OCI-LY7 (cell line): ENCODE results near the gene FAH. TPM values are rescaled to one million over a fixed set of nuclear protein-coding genes. Genes with fewer than 3 reads are reported as not detected.

ENCODE experiments used
- BruUV-seq: library from RNA; stranded (reverse); fragments of 400-500 nt; replicated peaks from 2 replicates; lab custom pipeline; 2021; lab: Mats Ljungman, UMichigan
- CTCF ChIA-PET: fragments of 300-600 bp; sonication (Branson Sonifier 250); formaldehyde crosslinking; loops from one replicate; lab custom pipeline; 2022; ENCODE audit warnings: antibody characterized with exemption; ENCODE audit not compliant: unreplicated experiment; lab: Charles Lee
- POLR2A ChIA-PET: fragments of 300-600 bp; sonication (Branson Sonifier 250); formaldehyde crosslinking; loops from one replicate; lab custom pipeline; 2022; ENCODE audit warnings: antibody characterized with exemption; lab: Charles Lee
- DNase-seq: peaks from one replicate; pipeline ENCODE4 v3.0.0-alpha.2; 2015; ENCODE audit warnings: low spot score
- H2AFZ ChIP-seq: fragments of 200-600 bp; sonication (generic), shearing (Covaris generic); 2 replicates; pipeline ENCODE4 v1.6.1; 2014; ENCODE audit warnings: mild to moderate bottlenecking, antibody characterized with exemption, low read length, moderate library complexity
- H3K27ac ChIP-seq: fragments of 200-600 bp; sonication (generic); 2 replicates; pipeline ENCODE4 v1.5.1; 2014; ENCODE audit warnings: mixed run types, low read depth, mild to moderate bottlenecking, moderate library complexity, low read length, inconsistent platforms; ENCODE audit not compliant: poor library complexity, severe bottlenecking
- H3K36me3 ChIP-seq: fragments of 200-600 bp; sonication (generic); 2 replicates; pipeline ENCODE4 v1.6.1; 2014; ENCODE audit warnings: mild to moderate bottlenecking, antibody characterized with exemption, low read length, moderate library complexity, mixed read lengths; ENCODE audit not compliant: insufficient read depth
- H3K4me1 ChIP-seq: fragments of 200-600 bp; sonication (generic); 2 replicates; pipeline ENCODE4 v1.5.1; 2014; ENCODE audit warnings: mild to moderate bottlenecking, low read length; ENCODE audit not compliant: insufficient read depth, poor library complexity, severe bottlenecking
- H3K4me2 ChIP-seq: fragments of 200-600 bp; sonication (generic); 2 replicates; pipeline ENCODE4 v1.6.1; 2014; ENCODE audit warnings: mild to moderate bottlenecking, low read length
- H3K4me3 ChIP-seq: fragments of 200-600 bp; sonication (generic); 2 replicates; pipeline ENCODE4 v1.5.1; 2014; ENCODE audit warnings: mild to moderate bottlenecking, low read depth, low read length; ENCODE audit not compliant: poor library complexity, severe bottlenecking
- H3K79me2 ChIP-seq: fragments of 200-600 bp; sonication (generic); 2 replicates; pipeline ENCODE4 v1.6.1; 2016; ENCODE audit warnings: low read depth, mild to moderate bottlenecking, low read length, moderate library complexity, mixed read lengths; ENCODE audit not compliant: insufficient read depth
- H3K9me2 ChIP-seq: fragments of 200-600 bp; sonication (generic); 2 replicates; pipeline ENCODE4 v1.6.1; 2016; ENCODE audit warnings: mild to moderate bottlenecking, low read length, mixed read lengths; ENCODE audit not compliant: insufficient read depth
- H3K9me3 ChIP-seq: fragments of 200-600 bp; sonication (generic); 2 replicates; pipeline ENCODE4 v1.6.1; 2014; ENCODE audit warnings: mild to moderate bottlenecking, mixed run types, low read length, mixed read lengths
- H4K20me1 ChIP-seq: fragments of 200-600 bp; sonication (generic); 2 replicates; pipeline ENCODE4 v1.6.1; 2014; ENCODE audit warnings: mild to moderate bottlenecking, antibody characterized with exemption, low read length, moderate library complexity, mixed read lengths; ENCODE audit not compliant: insufficient read depth
- EZH2phosphoT487 ChIP-seq: fragments of 200-600 bp; sonication (generic); IDR thresholded peaks from 2 replicates; pipeline ENCODE4 v1.6.1; 2018; ENCODE audit warnings: low read depth, borderline replicate concordance, mild to moderate bottlenecking, mixed run types, antibody characterized with exemption, low read length, moderate library complexity, mixed read lengths
- intact Hi-C: fragments of 100-400 bp; cut with micrococcal nuclease; formaldehyde crosslinking; loops from one replicate; pipeline ENCODE4 v1.10.0; 2022; ENCODE audit not compliant: unreplicated experiment
- total RNA-seq, 2 experiments: library from RNA; depleted of rRNA in 1 of 2; stranded (reverse); fragments of >200 nt in 1 of 2; shearing (Covaris generic) in 1 of 2; gene quantifications; 2 replicates each; pipeline ENCODE4 v1.2.3, GENCODE V29; 2014 to 2022
- TF ChIP-seq, protein P1 (sequence below): fragments of 200-600 bp; sonication (generic); conservative IDR thresholded peaks from 2 replicates; pipeline ENCODE4 v1.5.1; 2014; ENCODE audit warnings: mild to moderate bottlenecking, antibody characterized with exemption, low read length, moderate library complexity, mixed read lengths

The FAH gene
- total RNA-seq, 2 experiments from 2014 or later = 9.4 to 18.4 TPM

DNA sequence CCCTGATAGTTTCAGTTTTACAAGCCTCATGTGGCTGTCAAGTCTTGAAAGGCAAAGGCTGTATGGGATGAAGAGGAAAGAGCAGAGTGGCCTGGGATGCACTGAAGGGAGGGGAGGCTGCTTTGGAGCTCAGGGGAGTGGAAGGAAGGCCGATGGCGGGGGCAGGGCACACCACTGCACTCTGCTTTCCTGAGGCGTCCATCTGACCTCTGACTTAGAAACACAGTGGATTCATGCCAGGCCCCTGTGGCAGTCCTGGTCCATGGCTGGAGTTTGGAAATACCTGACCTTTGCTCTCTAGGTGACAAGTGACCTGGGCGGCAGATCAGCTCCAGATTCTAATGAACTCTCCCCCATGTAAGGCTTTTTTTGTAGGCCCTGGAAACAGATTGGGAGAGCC is 19.0 kb downstream of the FAH start:
- no TSS peak for BruUV-seq
- Histone ChIP-seq H3K79me2 (no peaks in the 10 kb centered on the region), H3K27ac (no peak overlapping the region), H3K4me3 (no peak overlapping the region), H3K36me3 (no peaks in the 10 kb centered on the region), H2AFZ (no peak overlapping the region), H3K4me2 (no peak overlapping the region), H3K9me3 (no peaks in the 10 kb centered on the region), H3K9me2 (no peaks in the 10 kb centered on the region), H3K4me1 (no peaks in the 10 kb centered on the region), H4K20me1 (no peaks in the 10 kb centered on the region)
- no peak for DNase-seq
- CTCF ChIA-PET = interaction anchor here (0.5 kb wide), 1 partner anchor 518 kb away, joined by 3 read pairs; no protein-coding TSS in a partner anchor
- POLR2A ChIA-PET = interaction anchor here (1.1 kb wide), 1 partner anchor 11 kb away, joined by 5 read pairs; no protein-coding TSS in a partner anchor
- intact Hi-C loops = loop anchor here (5.0 kb wide), 2 partner anchors 274 to 319 kb away; partner anchors contain the start of gene MTHFS
- TF ChIP-seq, protein P1, sequence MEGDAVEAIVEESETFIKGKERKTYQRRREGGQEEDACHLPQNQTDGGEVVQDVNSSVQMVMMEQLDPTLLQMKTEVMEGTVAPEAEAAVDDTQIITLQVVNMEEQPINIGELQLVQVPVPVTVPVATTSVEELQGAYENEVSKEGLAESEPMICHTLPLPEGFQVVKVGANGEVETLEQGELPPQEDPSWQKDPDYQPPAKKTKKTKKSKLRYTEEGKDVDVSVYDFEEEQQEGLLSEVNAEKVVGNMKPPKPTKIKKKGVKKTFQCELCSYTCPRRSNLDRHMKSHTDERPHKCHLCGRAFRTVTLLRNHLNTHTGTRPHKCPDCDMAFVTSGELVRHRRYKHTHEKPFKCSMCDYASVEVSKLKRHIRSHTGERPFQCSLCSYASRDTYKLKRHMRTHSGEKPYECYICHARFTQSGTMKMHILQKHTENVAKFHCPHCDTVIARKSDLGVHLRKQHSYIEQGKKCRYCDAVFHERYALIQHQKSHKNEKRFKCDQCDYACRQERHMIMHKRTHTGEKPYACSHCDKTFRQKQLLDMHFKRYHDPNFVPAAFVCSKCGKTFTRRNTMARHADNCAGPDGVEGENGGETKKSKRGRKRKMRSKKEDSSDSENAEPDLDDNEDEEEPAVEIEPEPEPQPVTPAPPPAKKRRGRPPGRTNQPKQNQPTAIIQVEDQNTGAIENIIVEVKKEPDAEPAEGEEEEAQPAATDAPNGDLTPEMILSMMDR = no peak

DNA sequence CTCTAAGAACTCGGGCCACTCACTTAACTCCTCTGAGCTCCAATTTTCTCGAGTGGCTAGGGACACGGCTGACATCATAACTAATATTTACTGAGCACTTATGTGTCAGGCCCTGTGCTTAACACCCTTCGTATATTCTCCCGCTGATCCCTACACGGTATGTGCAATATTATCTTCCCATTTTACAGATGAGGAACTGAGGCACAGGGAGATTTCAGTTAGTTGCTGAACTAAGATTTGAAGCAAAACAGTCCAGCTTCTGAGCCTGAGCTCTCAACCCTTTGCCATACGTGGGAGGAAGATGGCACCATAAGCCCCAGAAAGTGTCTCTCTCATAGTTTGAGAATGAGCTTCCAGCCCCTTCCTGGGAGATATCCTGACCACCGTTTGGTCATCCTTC is 19.6 kb downstream of the FAH start:
- H3K4me1 ChIP-seq = no peaks in the 10 kb centered on the region
- no peak overlapping the region for H2AFZ ChIP-seq
- no peak overlapping the region for H3K4me3 ChIP-seq
- H4K20me1 ChIP-seq = no peaks in the 10 kb centered on the region
- no peak for DNase-seq
- CTCF ChIA-PET = interaction anchor here (0.5 kb wide), 1 partner anchor 519 kb away, joined by 3 read pairs; no protein-coding TSS in a partner anchor
- H3K79me2 ChIP-seq = no peaks in the 10 kb centered on the region
- no peak overlapping the region for H3K4me2 ChIP-seq
- intact Hi-C loops = loop anchor here (5.0 kb wide), 2 partner anchors 275 to 320 kb away; partner anchors contain the start of gene MTHFS
- POLR2A ChIA-PET = interaction anchor here (1.1 to 1.2 kb wide), 2 partner anchors 11 to 112 kb away, joined by 5 read pairs; no protein-coding TSS in a partner anchor
- H3K9me2 ChIP-seq = no peaks in the 10 kb centered on the region
- TF ChIP-seq, protein P1 = no peak
- no peak for TF ChIP-seq EZH2phosphoT487
- no peaks in the 10 kb centered on the region for H3K9me3 ChIP-seq
- H3K36me3 ChIP-seq = no peaks in the 10 kb centered on the region
- BruUV-seq = no TSS peak
- no peak overlapping the region for H3K27ac ChIP-seq

DNA sequence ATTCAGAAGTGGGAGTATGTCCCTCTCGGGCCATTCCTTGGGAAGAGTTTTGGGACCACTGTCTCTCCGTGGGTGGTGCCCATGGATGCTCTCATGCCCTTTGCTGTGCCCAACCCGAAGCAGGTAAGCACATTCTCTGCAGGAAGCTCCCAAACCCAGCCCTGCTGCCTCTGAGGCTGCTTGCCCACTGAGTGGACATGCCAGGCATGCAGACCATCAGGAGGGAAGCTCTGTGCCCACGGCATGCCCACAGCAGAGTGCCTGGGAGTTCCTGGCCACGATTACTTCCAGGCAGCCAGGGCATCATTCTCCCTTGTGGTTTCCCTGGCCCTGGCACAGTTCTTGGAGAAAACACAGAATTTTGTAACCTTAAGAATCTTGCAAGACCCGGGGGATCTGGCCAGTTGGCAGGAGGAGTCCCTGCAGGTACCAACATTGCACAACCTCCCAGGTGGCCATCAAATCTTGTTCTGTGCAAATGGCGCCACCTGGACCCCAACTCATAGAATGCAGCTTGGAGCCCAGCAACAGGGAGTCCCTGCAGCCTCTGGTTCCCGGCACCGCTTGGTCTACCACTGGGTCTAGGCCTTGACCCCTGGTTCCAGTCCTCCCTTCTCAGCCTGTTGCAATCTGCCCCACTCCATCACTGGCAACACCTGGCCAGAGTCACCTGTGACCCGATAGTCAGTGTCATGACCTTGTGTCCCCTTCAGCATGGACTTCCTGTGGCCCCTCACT is 20.4 kb downstream of the FAH start:
- Histone ChIP-seq H3K79me2 (no peaks in the 10 kb centered on the region), H2AFZ (no peak overlapping the region), H3K4me2 (no peak overlapping the region), H3K9me3 (no peaks in the 10 kb centered on the region), H3K27ac (no peak overlapping the region), H3K4me3 (no peak overlapping the region), H4K20me1 (no peaks in the 10 kb centered on the region), H3K4me1 (no peaks in the 10 kb centered on the region), H3K9me2 (no peaks in the 10 kb centered on the region), H3K36me3 (no peaks in the 10 kb centered on the region)
- ChIA-PET POLR2A (interaction anchor here (1.2 kb wide), 1 partner anchor 113 kb away, joined by 5 read pairs; no protein-coding TSS in a partner anchor), CTCF (no interaction called here)
- peak; percentile 79 for DNase-seq
- intact Hi-C loops = loop anchor here (1.0 to 5.0 kb wide), 3 partner anchors 180 to 321 kb away; partner anchors contain the start of gene MTHFS
- BruUV-seq = no TSS peak
- TF ChIP-seq EZH2phosphoT487 = no peak
- TF ChIP-seq, protein P1 = peak; percentile 83
